CD4-positive, alpha-beta T cell treated with Interleukin-1 beta for 1 hour (primary cell): ENCODE results near the gene ARMH3.

Experiments used
- DNase-seq, 2 donors: peaks; one replicate each; pipeline ENCODE4 v3.0.0-alpha.2; 2020 to 2022

The ARMH3 gene

GRCh38 chr10:101826852-101827434, 229.0 kb downstream of the ARMH3 start:
- no peak for DNase-seq

- DNase-seq = no peak
These were observed 231.2 kb downstream of the ARMH3 start for GRCh38 chr10:101824736-101825135.

GRCh38 chr10:101818872-101819633, 236.9 kb downstream of the ARMH3 start:
- no peak for DNase-seq

GRCh38 chr10:101818119-101818871, 237.7 kb downstream of the ARMH3 start, which contains the start of gene OGA:
Gene OGA (minus strand): TSS chr10:101818444. CDS start chr10:101818022, 422 bp downstream.
- peak; percentile 99 to 100 for DNase-seq

GRCh38 chr10:101817337-101818118, 238.4 kb downstream of the ARMH3 start:
- DNase-seq = peak; percentile 13 to 28

- no peak for DNase-seq
These were observed 239.0 kb downstream of the ARMH3 start for GRCh38 chr10:101816913-101817336.

GRCh38 chr10:101816376-101816775, 239.6 kb downstream of the ARMH3 start:
- DNase-seq = no peak

- no peak for DNase-seq
These were observed 241.4 kb downstream of the ARMH3 start for GRCh38 chr10:101814466-101815071.

GRCh38 chr10:101812606-101813005, 243.4 kb downstream of the ARMH3 start:
- no peak for DNase-seq

GRCh38 chr10:101807158-101807557, 248.8 kb downstream of the ARMH3 start:
- DNase-seq = no peak

- DNase-seq = no peak
These were observed 252.5 kb downstream of the ARMH3 start for GRCh38 chr10:101803511-101803910.

GRCh38 chr10:101797403-101798059, 258.4 kb downstream of the ARMH3 start:
- no peak for DNase-seq
